NCI-H69 (cell line): Measurements from ENCODE around the gene ARFGAP1.

Experiments
- DNase-seq: peaks from one replicate; lab custom pipeline; 2025; lab: John Stamatoyannopoulos, UW

ARFGAP1 gene

DNA sequence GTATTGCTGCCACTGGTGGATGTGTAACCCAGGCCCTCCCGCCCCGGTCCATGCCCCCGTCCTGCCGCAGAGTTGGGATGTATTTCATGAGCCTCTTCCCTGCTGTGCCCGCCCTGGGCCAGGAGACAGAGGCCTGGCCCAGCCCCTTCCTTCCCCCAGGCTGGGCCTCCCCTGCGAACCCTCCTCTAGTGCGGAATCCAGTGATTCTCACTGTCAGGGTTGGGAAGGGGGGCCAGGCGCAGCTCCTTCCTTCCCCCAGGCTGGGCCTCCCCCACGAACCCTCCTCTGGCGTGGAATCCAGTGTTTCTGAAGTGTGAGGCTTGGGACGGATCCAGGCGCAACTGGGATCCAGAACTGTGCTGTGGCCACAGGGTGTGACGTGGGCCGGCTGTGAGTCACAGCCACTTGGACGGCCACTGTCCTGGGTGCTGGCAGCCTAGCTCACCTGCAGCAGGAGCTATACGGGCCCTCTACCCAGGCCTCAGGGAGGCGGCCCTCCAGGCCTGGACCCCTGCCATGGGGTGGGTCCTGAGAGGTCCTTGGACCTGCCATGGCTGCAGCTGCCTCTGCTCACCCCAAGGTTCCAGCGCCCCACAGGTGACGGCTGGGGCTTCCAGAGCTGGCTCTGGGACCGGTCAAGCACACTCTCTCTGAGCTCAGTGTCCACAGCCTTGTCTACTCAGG, 48.7 kb downstream of the ARFGAP1 start:
- no peak for DNase-seq

DNA sequence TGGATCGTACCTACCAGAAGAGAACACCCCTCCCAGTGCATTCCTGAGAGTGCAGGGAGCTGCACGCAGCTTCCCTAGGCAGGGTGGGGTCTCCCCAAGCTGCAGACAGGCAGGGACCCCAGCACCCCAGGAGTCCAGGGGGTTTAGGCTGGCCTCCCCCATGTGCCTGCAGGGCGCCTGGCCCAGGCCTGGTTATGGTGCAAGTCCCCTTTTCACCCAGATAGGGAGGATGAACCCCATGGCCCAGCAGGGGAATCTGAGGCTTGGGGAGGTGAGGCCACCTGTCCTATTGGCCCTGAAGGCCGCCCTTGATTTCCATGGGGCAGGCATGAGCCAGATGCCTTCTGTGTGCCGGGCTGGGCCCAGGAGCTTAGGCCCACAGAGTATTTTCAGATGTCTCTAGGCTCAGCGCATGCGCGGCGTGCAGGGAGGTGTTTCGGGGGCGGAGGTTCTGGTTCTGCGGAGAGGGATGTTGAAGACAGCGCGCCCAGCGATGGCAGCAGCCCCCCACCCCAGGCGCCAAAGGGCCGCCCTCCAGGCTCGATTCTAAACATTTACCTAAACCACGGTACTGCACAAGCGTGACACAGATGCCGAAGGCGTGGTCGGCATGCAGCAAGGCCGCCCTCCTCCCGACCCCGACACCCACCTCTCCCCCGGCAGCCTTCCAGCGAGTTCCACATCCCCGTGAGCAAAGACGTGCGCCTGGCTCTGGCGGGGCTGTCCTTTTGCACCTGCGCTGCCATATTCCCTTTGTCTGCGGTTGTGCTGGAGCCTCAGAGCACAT, 49.7 kb downstream of the ARFGAP1 start:
- no peak for DNase-seq

DNA sequence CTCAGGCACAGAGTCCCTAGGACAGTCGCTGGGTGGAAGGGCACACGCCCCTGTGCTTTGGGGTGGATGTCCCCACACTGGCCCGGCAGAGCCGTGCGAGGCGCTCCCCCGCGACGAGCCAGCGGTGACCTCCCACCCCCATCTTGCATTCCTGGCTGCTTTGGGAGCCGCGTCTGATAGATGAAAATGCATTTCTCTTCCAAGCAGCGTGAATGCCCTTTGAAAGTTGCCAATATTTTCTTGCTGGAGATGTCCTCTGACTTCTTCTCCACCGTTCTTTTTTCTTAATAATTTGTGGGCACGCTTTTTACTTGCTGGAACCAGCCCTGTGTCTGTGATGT, 50.3 kb downstream of the ARFGAP1 start:
- DNase-seq, result no peak

DNA sequence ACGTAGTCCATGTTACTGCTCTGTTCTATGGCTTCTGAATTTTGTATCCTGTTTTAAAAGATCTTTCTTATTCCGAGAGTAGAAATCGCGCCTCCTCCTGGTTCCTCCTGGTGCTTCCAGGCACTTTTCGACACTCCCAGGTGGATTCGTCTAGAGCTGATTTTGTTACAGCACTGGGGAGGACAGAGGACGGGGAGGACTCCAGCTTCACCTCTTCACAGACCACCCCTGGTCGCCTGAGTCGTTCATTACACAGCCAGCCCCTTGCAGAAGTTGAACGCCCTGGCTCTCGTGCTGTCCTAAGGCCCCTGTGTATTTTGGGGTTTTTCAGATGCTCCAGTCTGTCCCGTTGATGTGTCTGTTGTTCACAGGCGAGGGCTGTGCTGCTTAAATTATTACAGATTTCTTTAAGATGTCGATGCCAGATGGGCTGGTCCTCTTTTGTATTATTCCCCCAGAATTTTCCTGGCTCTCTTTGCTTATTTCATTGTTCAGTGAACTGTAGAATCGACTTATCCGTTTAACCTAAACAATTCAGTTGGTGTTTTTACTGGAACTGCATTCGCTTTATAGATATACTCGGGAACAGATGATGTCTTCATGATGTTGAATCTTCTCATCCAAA, 50.9 kb downstream of the ARFGAP1 start:
- no peak for DNase-seq

DNA sequence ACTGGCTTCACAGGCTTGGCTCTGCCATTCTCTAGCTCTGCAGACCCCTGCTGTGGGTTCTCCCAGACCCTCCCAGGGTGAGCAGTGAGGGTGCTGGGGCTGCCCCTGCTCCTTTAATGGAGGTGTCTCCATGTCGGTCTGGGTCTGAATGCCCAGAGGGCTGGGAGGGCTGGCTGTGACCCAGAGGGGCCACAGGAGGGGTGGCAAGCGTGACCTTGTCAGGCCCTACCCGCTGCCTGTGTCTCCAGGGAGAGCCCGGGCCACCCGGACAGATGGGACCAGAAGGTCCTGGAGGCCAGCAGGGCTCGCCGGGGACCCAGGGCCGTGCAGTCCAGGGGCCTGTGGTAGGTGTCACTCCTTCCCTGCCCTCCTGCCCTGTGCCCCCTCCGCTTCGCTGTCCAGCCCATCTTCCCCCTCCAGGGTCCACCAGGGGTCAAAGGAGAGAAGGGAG, 52.4 kb downstream of the ARFGAP1 start:
- DNase-seq, result no peak

DNA sequence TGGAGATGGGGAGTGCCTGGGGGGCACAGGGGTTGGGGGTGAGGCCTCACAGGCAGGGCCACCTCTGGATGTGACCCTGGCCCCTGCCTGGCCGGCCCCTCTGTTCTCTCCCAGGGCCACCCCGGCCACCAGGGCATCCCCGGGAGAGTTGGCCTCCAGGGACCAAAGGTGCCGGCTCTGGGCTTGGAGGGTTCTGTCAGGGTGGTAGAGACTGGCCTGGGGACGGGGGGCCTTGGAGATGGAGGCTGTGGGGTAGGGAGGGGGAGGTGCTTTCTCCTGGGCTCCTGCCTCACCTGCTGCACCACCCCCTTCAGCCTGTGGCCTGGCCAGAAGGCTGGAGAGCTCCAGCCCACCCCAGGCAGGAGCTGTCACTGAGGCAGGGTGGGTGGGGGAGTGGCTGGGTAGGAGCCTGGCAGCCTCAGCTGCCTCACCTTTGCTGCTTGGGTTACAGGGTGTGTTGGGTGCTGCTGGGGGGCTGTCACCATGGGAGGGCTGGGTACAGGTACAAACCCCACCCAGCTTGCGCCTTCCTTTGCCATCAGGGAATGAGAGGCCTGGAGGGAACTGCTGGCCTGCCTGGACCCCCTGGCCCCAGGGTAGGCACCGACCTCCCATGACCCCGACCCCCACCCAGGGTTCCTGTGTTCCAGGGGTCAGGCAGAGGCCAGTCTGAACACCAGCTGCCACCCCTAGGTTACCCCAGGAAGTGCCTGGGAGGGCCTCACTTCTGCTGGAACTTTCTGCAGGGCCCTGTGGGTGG, 53.1 kb downstream of the ARFGAP1 start:
- DNase-seq, result no peak

DNA sequence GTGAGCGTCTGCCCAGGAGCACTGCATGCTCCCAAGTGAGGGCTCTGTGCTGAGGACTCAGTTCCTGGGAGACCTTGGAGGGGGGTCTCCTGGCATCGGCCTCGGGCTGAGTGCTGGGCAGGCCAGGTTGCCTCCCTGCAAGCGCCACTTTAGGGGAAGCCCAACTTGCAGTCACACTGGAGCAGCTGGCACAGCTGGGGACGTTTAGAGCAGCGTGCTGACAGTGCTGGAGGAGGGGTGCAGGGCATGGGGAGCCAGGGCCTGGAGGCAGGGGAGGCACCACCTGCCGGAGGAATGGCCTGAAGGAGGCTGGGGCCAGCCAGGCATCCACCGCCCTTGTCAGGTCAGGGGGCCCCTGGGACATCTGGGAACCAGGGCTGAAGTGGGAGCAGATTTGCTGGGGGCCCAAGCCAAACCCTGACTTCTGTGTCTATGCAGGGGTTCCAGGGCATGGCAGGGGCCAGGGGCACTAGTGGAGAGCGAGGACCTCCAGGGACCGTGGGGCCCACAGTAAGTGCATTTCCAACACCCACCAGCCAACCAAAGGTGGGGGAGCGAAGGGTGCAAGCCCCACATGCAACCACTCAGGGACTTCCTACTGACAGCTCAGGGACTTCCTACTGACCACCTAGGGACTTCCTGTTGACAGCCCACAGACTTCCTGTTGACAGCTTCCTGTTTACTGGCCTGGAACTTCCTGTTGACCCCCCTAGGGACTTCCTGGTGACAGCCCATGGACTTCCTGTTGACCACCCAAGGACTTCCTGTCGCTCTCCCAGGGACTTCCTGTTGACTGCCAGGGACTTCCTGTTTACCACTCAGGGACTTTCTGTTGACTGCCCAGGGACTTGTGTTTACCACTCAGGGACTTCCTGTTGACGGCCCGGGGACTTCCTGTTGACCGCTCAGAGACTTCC, 54.0 kb downstream of the ARFGAP1 start:
- no peak for DNase-seq

DNA sequence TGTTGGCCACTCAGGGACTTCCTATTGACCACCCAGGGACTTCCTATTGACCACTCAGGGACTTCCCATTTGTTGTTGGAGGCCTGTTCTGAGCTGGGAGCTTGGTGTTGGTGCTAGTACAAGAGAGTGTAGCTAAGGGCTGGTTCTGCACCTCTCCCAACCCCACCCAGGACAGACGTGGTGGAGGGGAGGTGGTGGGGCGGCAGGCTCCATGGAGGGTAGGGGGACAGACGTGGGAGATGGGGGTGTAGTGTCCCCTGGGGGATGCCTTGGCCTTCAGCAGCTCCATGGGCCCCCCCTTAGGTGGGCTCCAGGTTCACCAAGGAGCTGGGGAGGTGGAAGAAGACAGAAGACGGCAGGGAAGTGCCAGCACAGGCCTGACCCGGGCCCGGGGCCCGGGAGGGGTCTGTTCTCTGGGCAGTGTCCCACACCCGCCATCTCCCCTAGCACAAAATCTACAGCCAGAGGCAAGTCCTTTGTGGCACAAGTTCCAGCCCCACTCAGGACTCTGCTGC, 54.7 kb downstream of the ARFGAP1 start:
- no peak for DNase-seq

DNA sequence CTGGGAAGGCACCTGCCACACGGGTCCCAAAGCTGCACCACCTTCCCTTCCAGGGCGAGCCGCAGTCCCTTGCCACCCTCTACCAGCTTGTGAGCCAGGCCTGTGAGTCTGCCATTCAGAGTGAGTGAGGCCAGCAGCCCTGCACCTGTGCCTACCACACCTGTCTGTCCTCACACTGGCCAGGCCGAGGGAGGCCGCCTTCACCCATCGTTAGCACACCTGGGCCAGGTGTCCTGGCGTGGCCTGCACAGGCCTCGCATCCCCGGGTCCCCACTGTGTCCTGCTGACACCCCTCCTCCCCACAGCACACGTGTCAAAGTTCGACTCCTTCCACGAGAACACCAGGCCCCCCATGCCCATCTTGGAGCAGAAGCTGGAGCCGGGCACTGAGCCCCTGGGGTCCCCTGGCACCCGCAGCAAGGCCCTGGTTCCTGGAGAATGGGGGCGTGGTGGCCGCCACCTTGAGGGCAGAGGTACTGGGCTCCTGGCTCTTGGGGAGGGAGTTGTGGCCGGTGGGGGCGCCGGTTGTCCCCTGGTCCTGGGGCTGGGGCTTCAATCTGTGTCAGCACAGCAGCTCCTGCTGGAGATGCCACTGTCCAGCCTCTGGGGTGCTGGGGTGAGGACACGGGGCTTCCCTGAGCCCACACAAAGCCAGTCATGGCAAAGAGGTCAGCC, 55.5 kb downstream of the ARFGAP1 start:
- DNase-seq, result no peak

DNA sequence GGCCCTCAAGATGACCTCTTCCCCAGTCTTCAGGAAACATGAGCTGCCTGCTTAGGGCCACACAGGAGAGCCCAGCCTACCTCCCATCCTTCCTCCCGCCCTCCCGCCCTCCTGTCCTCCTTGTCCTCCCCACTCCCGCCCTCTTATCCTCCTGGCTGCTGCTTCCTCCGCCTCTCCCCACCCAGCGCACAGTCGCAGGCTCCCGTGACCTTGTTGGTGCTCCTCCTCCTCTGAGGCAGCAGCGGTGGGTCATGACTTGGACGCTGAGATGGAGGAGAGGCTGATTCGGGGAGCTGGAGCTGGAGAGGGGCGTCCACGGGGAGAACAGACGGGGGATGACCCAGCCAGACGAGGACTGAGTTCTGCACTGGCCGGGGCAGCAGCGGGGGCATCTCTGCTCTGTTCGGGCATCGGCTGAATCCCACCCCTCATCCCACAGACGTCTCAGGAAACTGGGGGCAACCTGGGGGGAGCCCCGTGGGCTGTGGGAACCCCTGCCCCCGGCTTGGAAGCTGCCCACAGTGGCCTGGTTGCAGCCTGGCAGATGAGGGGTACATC, 56.2 kb downstream of the ARFGAP1 start:
- DNase-seq, result no peak

DNA sequence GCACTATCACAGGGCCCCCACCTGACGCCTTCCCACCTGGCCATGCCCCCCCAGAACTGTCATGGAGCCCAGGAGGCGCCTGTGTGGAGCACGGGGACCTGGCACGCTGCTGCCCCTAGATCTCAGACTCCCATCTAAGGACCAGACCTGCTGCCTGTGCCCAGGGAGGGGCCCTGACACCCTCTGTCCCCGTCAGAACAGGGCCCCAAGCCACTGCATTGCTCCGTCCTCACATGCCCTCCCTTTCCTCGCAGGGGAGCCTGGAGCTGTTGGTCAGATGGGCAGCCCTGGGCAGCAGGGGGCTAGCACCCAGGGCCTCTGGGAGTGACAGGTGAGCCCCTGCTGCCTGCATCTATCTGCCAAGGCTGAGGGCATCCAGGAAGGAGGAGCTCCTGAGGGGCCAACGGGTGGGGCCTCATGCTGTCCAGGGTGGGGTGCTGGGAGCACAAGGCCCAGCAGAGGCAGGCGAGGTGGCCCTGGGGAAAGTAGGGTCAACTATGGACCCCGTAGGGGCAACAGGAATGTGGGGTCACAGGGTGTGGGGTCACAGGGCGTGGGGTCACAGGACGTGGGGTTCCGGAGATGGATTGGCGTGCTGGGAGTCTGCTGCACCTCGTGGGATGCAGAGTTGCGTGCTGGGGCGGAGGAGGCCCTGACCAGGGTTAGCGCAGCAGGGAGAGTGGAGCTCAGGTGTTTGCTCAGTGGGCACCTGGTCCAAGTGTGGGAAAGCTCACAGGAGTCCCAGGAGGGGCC, 56.9 kb downstream of the ARFGAP1 start:
- no peak for DNase-seq

DNA sequence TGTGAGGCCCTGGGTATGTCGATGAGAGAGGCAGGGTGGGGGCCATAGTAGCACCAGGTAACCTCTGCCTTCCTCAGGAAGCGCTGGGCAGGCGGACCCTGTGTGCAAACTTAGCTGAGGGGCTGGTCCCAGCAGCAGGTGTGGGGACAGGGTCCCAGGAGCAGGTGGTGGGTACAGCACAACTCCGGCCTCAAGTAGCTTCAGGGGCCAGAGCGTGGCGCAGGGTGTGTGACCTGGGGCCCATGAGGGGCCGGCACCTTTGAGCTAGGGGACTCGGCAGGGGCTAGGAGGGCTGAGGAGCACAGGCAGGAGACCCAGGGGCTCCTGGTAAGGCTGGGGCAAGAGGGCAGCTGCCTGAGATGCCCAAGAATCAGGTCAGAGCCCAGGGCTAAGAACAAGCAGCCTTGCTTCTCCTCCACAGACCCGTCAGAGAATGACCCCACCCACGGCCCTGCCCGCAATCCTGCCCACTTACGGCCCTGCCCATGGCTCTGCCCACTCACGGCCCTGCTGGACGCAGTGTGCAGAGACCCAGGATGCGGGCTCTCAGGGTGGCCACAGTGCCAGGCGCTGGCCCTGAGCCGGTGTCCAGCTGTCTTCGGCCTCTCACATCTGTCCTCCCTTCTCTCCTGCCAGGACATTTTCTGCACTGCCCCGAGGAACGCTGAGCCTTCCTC, 57.6 kb downstream of the ARFGAP1 start:
- no peak for DNase-seq

DNA sequence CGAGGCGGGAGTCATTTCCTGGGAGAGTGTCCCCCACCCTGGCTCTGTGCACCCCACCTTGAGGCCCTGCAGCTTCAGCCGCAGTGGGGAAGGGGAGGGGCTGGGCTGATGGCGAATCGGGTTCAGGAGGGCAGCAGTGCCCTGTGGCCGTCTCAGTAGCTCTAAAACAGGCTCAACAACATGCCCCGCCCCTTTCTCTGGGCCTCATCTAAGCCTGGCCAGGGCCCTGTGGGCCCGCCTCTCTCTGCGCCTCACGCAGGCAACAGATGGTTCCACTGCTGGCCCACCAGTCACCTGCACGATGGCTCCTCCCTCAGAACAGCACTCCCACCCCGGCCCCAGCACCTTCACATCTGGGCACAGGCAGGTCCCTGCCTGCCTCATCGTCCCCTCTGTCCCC, 58.3 kb downstream of the ARFGAP1 start:
- DNase-seq, result peak; percentile 8

DNA sequence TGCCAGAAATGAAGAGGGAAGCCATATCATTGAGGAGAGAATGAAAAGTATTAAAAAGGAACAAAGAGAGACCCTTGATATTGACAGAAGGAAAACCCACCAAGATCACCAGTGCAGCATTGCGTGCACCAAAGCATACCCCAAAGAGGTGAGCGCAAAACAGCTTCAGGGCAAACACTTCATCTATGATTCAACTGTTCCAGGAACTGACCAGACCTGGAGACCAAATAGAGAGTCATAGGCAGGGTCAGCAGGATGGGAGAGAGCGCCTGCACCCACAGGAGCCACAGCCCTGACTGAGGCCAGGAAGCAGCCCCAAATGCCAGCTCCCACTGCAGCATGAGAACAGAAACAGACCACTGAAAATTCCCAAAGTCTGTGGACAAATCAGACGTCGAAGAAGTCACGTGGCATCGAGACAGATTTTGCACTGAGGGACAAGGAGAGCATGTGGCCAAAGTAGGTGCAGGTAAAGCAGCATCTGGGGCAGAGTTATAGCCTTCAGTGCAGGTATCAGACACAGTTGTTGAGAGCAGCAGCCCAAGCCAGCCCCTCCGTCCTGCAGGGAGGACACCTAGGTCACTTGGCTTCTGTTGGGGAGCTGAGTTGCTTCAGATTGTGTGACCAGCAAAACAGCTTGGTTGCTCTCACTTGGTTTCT, 59.3 kb downstream of the ARFGAP1 start:
- no peak for DNase-seq

DNA sequence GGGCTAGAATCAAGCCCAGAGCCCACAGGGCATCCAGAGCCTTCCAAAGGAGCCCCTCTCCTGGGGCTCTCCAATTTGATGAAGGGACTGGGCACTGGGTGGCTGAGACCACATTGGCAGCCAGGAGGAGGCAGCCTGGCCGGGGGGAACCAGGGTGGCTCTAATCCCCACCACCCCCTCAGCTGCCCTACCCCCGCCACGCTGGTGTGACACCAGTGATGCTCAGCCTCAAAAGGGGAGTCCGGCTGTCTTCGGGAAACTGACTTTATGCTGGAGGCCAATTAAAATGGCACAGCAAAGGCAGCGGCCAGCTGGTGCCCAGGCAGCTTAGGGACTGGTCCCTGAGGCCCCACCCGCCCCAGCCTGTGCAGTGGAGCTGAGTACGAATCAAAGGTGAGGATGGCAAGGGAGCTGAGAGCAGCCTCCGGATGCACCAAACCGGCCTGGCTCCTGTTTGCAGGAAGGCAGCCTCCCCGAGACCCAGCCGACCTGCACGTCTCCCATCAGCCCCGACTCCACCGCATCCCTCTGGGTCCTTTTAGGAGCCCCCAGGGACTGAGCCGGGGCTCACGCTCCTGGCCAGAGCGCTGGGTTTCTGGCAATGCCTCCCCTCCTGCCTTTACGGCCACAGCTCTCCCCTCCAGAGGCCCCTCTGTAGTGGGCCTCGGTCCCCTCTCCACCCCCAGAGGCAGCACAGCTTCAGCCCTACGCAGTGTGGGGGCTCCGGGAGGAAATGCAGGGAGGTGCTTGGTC, 60.1 kb downstream of the ARFGAP1 start:
- DNase-seq, result no peak

DNA sequence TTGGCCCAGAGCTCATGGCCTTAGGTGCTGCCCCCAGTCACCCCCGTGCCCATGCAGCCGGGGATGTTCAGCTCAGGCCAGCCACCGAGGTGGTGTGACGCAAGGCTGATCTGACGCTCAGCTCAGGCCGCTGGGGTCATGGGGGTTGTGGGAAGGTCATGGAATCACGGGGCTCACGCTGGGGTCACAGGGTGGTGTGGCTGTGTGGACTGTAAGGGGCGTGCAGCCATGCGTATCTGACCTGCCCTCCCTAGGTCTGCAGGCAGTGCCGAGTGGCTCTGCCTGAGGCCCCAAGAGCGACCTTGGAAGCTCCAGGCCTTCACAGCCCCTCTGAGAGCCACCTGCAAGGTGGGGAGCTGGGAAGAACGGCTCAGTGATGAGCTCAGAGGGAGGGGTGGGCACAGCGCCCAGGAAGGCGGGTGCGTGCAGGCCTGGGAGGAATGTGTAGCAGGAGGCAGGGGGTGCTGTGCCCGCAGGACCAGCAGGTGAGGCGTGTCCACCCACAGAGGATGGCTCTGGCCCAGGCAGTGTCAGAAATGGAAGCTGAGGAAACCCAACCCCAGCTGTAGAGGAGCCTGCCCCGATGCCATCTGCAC, 60.7 kb downstream of the ARFGAP1 start:
- DNase-seq, result peak; percentile 43

DNA sequence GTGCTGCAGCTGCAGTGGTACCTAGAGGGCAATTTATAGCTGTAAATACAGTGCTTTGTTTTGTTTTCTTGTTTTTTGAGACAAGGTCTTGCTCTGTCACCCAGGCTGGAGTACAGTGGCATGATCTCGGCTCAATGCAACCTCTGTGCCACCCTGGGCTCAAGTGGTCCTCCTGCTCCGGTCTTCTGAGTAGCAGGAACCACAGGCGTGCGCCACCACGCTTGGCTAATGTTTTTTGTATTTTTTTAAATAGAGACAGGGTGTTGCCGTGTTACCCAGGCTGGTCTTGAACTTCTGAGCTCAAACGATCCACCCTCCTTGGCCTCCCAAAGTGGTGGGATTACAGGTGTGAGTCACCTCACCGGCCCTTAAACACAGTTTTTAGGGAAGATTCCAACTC, 61.7 kb downstream of the ARFGAP1 start:
- no peak for DNase-seq
